ENCODE measurements around the gene FMNL1. TPM values are rescaled to one million over a fixed set of nuclear protein-coding genes. Genes with fewer than 3 reads are reported as not detected.

Gene FMNL1
- total RNA-seq, 1 donor from 2014 or later = 2.4 TPM

DNA sequence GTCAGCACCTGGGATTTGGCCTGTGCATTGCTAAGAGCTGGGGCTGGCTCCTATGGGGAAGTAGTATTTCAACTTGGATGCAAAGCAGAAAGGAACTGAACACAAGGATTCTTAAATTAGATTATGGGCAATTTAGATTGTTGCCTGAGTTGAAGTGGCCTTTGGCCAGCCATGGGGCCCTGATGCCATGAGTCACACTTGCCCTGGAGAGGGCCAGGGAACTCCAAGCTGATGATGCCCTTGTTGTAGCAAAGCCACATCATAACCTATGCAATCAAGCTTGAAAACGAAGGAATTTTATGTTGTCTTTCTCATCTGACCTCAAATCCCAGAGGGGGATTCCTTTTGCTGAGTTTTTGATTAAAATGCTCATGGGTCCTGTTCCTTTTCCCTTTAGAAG lies 44.1 kb downstream of the FMNL1 start:
- Mint-ChIP-seq H3K4me3 (no peak overlapping the region), H3K9me3 (no peaks in the 10 kb centered on the region), H3K36me3 (peaks cover 22% of the 10 kb centered on the region), H3K4me1 (peaks cover 15% of the 10 kb centered on the region), H3K27ac (no peak overlapping the region), H3K27me3 (ENCODE audit: insufficient read depth, low read depth) (no peaks in the 10 kb centered on the region)
- Histone ChIP-seq H3F3A (ENCODE audit: low read depth) (no peaks in the 10 kb centered on the region), H3K27ac (no peak overlapping the region), H3K79me2 (ENCODE audit: low read depth) (no peaks in the 10 kb centered on the region), H4K20me1 (ENCODE audit: low read depth) (no peaks in the 10 kb centered on the region), H3K36me3 (no peaks in the 10 kb centered on the region), H2AFZ (replicated peaks) (no peak overlapping the region), H3K9ac (no peak overlapping the region), H3K4me2 (no peak overlapping the region), H3K9me3 (ENCODE audit: low read depth) (no peaks in the 10 kb centered on the region), H3K4me3 (no peak overlapping the region), H3K4me1 (peaks cover 8% of the 10 kb centered on the region), H3K27me3 (peaks cover 13% of the 10 kb centered on the region)
- no peak for DNase-seq (ENCODE audit: low spot score)
- TF ChIP-seq EZH2phosphoT487 (IDR thresholded peaks at IDR 0.05) = no peak
- TF ChIP-seq EZH2 (IDR thresholded peaks at IDR 0.05) = no peak
- TF ChIP-seq, protein P1, sequence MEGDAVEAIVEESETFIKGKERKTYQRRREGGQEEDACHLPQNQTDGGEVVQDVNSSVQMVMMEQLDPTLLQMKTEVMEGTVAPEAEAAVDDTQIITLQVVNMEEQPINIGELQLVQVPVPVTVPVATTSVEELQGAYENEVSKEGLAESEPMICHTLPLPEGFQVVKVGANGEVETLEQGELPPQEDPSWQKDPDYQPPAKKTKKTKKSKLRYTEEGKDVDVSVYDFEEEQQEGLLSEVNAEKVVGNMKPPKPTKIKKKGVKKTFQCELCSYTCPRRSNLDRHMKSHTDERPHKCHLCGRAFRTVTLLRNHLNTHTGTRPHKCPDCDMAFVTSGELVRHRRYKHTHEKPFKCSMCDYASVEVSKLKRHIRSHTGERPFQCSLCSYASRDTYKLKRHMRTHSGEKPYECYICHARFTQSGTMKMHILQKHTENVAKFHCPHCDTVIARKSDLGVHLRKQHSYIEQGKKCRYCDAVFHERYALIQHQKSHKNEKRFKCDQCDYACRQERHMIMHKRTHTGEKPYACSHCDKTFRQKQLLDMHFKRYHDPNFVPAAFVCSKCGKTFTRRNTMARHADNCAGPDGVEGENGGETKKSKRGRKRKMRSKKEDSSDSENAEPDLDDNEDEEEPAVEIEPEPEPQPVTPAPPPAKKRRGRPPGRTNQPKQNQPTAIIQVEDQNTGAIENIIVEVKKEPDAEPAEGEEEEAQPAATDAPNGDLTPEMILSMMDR (IDR thresholded peaks at IDR 0.05) = no peak

DNA sequence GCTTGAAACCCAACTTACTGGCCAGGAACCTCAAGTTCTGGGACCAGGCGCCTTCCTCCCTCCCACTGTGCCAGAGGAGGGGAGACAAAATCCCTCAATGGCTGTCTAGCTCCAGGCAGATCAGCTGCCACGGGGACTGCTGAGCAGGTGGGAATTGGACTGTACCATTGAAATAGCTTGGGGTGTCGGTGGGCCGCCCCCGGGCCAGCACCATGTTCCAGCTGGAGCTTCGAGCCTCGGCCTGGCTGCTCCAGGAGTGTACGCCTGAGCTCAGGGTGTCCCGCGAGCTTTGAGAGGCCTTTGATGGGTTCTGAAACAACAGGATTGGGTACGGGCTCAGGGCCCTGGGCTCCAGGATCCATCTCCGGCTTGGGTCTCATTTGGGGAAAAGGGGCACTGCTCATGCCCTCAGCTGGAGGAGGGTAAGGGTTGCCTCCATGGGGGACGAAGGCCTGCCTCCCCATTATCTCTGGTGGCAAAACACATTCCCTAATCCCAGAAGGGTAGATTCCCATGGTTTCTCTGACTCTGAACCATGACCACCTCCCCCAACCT lies 44.8 kb downstream of the FMNL1 start:
- TF ChIP-seq EZH2phosphoT487 (IDR thresholded peaks at IDR 0.05) (no peak), EZH2 (IDR thresholded peaks at IDR 0.05) (no peak)
- TF ChIP-seq, protein P1 (IDR thresholded peaks at IDR 0.05) = no peak
- no peak overlapping the region for H3K27ac Mint-ChIP-seq
- peaks cover 15% of the 10 kb centered on the region for H3K4me1 Mint-ChIP-seq
- Histone ChIP-seq H3K79me2 (ENCODE audit: low read depth) (no peaks in the 10 kb centered on the region), H3K9me3 (ENCODE audit: low read depth) (no peaks in the 10 kb centered on the region), H3K4me3 (no peak overlapping the region), H4K20me1 (ENCODE audit: low read depth) (no peaks in the 10 kb centered on the region), H2AFZ (replicated peaks) (no peak overlapping the region), H3F3A (ENCODE audit: low read depth) (no peaks in the 10 kb centered on the region), H3K4me2 (no peak overlapping the region), H3K36me3 (no peaks in the 10 kb centered on the region), H3K27ac (no peak overlapping the region), H3K4me1 (peaks cover 8% of the 10 kb centered on the region), H3K27me3 (peaks cover 8% of the 10 kb centered on the region), H3K9ac (no peak overlapping the region)
- H3K9me3 Mint-ChIP-seq = no peaks in the 10 kb centered on the region
- no peaks in the 10 kb centered on the region for H3K27me3 Mint-ChIP-seq (ENCODE audit: insufficient read depth, low read depth)
- H3K36me3 Mint-ChIP-seq = peaks cover 22% of the 10 kb centered on the region
- DNase-seq (ENCODE audit: low spot score) = no peak
- no peak overlapping the region for H3K4me3 Mint-ChIP-seq

DNA sequence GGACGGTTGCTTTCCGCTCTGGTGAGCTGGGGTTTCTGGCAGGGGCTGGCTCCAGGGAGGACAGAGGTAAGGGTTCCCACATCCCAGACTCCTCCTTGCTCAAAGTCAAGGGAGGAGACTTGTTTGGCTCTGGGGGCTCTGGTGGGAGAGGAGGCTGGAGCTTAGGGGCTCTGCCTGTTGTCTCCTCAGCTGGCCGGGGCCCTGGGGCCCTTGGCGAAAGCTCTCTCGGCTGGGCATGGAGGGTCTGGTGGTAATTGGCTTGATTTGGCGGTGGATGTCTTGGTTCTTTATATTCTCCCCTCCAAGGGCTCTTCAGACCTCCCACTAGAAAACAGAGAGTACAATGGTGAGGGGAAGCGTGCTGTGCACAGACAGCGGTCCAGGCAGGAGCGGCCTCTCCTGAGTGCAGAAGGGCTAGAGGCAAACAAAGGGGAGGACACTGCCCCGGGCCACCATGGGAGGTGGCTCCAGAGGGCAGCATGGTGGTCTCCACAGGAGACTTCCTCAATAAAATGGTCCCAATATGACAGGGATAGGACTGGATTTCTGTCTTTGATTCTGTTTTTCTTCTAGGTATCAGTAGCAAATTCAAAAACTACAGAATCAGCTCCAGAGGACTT lies 45.9 kb downstream of the FMNL1 start:
- peaks cover 15% of the 10 kb centered on the region for H3K4me1 Mint-ChIP-seq
- Histone ChIP-seq H3K4me1 (peaks cover 3% of the 10 kb centered on the region), H3K27ac (no peak overlapping the region), H3K79me2 (ENCODE audit: low read depth) (no peaks in the 10 kb centered on the region), H3K27me3 (no peaks in the 10 kb centered on the region), H3K36me3 (no peaks in the 10 kb centered on the region), H3F3A (ENCODE audit: low read depth) (no peaks in the 10 kb centered on the region), H3K4me2 (no peak overlapping the region), H3K9ac (no peak overlapping the region), H3K4me3 (no peak overlapping the region), H3K9me3 (ENCODE audit: low read depth) (no peaks in the 10 kb centered on the region), H4K20me1 (ENCODE audit: low read depth) (no peaks in the 10 kb centered on the region), H2AFZ (replicated peaks) (no peak overlapping the region)
- no peak for DNase-seq (ENCODE audit: low spot score)
- H3K9me3 Mint-ChIP-seq = no peaks in the 10 kb centered on the region
- no peak overlapping the region for H3K4me3 Mint-ChIP-seq
- no peaks in the 10 kb centered on the region for H3K27me3 Mint-ChIP-seq (ENCODE audit: insufficient read depth, low read depth)
- peaks cover 24% of the 10 kb centered on the region for H3K36me3 Mint-ChIP-seq
- TF ChIP-seq EZH2 (IDR thresholded peaks at IDR 0.05) (no peak), EZH2phosphoT487 (IDR thresholded peaks at IDR 0.05) (no peak)
- TF ChIP-seq, protein P1 (IDR thresholded peaks at IDR 0.05) = no peak
- H3K27ac Mint-ChIP-seq = peak overlapping the region; percentile 69

Measured in neural progenitor cell (in vitro differentiated cells).